ENCODE results near the gene DYNC1H1.

DNA sequence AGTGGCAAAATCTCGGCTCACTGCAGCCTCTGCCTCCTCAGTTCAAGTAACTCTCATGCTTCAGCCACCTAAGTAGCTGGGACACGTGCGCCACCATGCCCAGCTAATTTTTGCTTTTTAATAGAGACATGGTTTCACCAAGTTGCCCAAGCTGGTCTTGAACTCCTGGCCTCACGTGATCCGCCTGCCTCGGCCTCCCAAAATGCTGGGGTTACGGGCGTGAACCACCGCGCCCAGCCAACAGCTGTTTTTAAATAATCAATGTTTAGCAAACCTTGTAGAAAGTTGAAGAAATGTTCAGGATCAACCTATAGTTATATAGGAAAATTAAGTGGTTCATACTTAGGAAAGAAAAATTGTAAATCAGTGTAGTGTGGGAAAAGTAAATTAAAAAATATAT, 128.4 kb downstream of the DYNC1H1 start:
- TF ChIP-seq POLR2A (IDR thresholded peaks at IDR 0.05; ENCODE audit: low read length) (no peak), GATA1 (IDR thresholded peaks at IDR 0.05; ENCODE audit: low read depth, low read length) (no peak)

All from erythroblast (primary cell).